Femur (tissue), 1 donor: ENCODE measurements around the gene LY6G5C.
"Not testable (repeated sequence)": the region's sequence is repeated elsewhere in the genome, so short reads cannot be mapped to it uniquely, and the experiment has no call there.

ENCODE experiments used
- DNase-seq: peaks from one replicate; pipeline ENCODE4 v3.0.0-alpha.2; 2017

Gene LY6G5C

DNA sequence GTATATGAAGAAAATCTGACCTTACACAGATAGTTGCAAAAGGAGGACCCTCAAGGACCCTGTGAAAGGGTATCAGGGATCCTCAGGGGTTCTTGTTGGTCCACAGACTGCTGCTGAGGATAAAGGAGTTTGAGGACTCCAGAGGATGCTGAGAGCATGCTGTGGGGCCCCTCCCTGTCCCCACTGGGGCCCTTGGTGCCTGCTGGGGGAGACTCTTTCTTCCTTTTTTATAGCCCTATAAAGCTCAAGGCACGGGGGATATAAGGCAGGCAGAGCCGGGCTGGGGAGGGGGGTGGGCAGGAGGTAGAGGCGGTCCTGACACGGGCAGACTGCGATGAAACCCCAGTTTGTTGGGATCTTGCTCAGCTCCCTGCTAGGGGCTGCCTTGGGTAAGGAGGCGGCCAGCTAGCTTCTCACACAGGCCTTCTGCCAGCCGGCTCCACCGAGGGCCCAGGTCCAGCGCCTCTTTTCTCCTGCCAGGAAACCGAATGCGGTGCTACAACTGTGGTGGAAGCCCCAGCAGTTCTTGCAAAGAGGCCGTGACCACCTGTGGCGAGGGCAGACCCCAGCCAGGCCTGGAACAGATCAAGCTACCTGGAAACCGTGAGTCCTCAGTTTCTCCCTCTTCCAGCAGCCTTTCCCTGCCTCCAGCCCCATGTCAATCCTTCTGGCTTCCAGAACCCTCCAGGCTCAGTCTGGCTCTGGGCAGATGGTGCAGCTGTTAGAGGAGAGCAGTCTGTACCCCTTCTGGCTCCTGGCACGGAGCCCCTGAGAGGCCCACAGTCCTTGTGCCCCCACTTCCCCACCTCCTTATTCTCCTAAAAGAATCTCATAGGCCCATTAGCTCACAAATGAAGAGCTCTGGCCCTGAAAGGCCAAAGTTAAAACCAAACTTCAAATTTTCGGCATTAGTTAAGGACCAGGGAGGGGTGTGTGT, 34.4 kb upstream of the LY6G5C start, which contains the start of gene LY6G6D:
TSS of gene LY6G6D (plus strand) at position 327 of the 937 bp plus-strand sequence. CDS start at position 335, 8 bp downstream.
- peak; percentile 50 for DNase-seq

DNA sequence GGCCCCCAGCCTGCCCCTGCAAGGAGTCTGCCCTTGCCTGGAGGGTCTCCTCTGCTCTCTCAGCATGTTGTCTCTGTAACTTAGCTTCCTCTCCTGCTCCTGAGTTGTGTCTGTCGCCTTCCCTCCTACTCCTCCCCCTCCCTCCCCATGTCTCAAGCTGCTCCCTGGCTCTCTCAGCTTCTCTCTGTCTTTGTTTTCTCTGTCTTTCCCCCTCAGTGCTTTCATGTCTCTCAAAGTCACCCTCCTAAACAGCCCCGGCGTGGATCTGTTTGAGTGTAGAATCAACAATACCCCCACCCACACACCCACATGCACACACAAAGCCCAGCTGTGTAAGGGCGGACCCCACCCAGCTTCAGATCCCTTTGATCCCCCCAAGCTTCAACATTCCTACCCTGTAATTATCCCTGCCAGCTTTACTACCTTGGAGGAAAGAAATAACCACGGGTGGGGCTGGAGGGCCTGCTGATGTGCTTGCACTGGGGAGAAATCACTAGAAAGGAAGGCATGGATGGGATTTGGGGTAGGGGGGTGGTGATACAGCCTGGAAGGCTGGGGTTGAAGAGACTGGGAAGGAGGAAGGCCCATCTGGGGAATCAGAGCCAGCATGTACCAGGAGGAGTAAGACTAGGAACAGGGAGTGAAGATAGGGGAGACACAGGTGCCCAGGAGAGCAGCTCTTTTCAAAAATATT, 33.3 kb upstream of the LY6G5C start:
- DNase-seq: no peak

DNA sequence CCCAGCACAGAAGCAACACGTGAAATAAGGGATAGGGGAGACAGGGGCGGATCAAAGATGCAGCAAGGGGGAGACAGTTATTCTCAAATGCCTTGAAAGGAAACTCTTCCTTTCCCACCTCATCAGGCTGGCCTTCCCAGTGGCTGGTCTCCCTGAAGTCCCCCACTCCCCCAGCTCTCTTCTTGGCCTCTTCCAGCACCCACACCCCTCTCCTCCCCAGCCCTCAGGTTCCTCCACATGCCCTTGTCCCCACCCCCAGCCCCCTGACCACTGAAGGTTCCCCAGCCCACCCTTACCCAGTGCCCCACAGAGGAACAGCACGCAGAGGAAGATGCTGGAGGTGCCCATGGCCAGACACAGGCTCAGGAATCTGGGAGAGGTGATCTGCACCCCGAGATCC, 32.6 kb upstream of the LY6G5C start:
- no peak for DNase-seq

DNA sequence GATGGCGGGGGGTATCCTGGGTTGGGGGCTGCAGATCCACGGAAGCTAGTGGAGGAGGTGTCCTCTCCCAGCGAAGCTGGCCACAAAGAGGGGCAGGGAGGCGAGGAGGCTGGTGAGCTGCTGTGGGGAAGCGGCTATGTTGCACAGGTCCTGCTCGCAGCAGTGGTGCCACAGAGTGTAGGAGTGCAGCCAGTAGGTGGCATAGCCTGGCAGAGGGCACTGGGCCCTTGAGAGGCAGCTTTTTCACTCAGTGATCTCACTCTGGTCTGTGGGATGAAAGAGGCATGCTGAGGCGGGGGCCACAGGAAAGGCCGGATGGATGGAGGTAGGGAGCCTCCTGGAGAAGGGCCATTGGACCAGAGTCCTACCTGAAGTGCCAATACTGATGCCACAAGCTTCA, 31.4 kb upstream of the LY6G5C start:
- DNase-seq: no peak

DNA sequence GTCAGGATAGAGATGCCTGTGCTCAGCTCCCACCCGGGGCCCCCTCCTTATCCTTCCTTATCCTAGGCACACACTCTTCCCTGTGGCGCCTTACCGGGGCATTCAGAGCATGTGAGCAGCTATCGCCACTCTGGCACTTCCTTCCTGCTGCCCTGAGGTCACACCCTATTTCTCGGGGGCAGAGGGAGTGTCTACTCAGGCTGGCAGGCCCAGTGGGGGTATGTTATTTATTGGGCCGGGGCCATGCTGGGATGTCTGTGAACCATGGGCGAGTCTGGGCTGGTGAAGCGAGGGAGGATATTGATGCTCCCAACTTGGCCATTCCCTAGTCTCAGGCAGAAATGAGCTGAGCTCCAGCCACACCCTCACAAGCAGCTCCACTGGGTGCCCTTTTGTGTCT, 30.4 kb upstream of the LY6G5C start:
- DNase-seq: no peak

DNA sequence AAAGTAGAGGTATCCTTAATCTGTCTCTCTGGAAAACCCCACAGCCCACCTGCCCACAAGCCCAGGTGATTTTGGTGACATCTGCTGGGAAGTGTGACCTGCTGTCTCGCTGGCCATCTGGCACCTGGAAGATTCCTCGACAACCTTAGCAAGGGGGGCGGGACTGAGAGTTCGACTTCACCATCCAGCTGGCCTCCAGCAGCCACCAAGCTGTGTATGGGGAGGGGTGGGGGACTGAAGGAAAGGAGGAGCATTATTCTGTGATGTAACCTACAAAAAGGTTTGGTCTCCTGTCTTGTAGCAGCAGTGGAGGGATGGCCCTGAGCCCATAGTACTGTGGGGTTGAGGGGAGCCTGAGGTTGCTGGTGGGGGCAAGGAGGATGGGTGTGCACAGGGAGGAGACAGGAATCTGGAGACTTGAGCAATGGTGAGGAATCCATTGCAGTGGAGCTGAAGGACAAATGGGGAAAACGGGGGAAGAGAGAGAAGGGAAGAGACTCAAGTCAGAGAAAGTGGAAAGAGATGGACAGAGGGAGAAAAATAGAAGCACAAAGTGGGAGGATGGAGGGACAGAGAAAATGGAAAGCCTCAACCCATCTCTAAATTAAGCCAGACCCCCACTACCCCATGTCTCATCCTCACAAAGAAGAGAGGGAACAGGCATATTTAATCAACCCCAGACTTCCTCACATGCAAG, 29.8 kb upstream of the LY6G5C start:
- DNase-seq: no peak

DNA sequence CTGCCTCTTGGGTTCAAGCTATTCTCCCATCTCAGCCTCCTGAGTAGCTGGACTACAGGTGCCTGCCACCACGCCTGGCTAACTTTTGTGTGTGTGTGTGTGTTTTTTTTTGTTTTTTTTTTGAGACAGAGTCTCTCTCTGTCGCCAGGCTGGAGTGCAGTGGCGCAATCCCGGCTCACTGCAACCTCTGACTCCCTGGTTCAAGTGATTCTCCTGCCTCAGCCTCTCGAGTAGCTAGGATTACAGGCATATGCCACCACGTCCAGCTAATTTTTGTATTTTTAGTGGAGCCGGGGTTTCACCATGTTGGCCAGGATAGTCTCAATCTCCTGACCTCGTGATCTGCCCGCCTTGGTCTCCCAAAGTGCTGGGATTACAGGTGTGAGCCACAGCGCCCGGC, 28.3 kb upstream of the LY6G5C start:
- DNase-seq: not testable (repeated sequence)

DNA sequence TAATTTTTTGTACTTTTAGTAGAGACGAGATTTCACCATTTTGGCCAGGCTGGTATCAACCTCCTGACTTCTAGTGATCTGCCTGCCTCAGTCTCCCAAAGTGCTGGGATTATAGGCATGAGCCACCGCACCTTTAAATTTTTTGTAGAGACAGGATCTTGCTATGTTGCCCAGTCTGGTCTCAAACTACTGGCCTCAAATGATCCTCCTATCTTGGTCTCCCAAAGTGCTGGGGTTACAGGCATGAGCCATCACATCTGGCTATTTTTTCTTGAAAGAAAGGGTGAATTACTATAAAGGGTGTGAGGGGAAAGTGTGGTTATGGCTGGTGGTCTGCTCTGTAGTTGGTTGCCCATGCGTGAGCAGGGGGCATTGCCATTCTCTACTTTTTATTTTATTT, 27.4 kb upstream of the LY6G5C start:
- DNase-seq: no peak

DNA sequence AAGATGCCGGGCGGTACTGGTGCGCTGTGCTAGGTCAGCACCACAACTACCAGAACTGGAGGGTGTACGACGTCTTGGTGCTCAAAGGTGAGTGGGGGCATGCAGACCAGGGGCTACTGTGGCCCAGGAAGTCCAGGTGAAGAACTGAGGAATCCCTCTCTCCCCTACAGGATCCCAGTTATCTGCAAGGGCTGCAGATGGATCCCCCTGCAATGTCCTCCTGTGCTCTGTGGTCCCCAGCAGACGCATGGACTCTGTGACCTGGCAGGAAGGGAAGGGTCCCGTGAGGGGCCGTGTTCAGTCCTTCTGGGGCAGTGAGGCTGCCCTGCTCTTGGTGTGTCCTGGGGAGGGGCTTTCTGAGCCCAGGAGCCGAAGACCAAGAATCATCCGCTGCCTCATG, 26.8 kb upstream of the LY6G5C start:
- DNase-seq: no peak

DNA sequence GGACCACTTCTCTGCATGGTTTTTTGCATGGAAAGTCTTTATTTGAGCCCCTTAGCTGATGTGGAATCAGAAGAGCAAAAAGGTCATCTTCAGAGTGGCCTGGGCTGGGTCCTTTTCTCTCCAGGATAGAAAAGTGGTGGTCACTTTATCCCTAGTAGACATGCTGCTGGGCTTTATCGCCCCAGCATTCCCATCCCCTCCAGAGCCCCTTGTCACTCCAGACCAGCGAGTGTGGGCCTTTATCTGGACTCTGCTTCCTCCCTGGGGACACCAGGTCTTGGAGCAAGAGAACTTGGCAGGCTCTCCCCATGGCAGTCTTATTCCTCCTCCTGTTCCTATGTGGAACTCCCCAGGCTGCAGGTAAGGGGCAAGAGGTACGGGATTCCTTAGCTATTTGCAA, 25.7 kb upstream of the LY6G5C start, which contains the start of gene LY6G6F:
TSS of gene LY6G6F (plus strand) at position 268 of the 400 bp plus-strand sequence. CDS start at position 309, 41 bp downstream.
- no peak for DNase-seq

DNA sequence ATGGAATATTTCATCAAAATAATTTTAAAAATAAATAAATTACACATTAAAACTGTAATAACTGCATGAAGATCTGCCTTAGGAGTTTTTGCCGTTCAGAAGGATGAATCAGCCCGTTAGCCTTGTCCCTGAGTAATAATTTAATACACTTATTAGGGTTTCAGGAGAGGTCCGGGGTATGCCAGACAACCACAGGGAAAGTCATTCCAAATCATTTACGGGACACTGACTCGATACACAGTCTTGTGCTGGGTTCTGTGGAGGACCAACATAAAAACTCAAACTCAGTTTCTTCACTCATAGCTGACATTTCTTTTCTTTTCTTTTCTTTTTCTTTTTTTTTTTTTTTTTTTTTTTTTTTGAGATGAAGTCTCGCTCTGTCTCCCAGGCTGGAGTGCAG, 25.1 kb upstream of the LY6G5C start:
- no peak for DNase-seq

DNA sequence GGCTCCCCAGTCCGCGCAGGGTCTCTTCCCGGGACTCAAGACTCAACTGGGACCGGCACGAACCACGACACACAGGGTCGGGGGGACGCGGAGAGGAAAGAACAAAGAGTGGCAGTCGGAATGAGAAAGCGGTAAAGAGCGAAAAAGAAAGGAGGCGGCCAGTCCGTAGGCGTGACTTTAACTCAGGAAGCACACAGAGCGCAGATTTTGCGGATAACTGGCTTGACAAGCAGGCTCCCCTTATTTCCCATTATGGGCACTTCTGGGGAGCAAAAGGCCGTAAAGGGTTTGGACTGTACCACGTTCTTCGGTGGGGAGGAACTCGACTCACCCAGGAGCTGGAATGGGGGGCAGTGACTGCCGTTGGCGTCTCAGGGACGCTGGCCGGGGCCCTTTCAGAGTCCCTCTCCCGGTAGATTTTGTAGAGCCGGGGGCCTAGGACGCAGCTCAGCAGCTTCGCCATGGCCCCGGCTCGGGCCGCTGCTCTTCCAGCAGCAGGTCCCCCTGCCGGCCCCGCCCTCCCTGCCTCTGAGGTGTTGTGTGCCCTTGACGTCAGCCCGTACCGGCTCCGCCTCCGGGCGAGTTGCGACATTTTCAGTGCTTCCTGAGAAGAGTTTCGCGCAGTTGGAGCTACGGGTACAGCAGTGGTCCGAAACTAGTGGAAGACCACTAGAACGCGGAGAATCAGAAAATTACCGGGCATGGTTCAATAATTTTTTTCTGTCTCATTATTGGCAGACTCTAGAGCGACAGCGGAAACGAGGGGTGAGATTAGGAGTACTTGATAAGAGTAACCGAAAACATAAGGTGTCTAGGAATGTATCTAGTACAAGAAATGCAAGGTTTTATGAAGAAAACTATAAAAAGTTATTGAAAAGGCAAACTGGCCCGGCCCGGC, 22.2 kb upstream of the LY6G5C start, which contains the start of gene ABHD16A:
TSS of gene ABHD16A (minus strand) at position 506 of the 898 bp plus-strand sequence. CDS start at position 463, 43 bp downstream.
- DNase-seq: peak; percentile 99

DNA sequence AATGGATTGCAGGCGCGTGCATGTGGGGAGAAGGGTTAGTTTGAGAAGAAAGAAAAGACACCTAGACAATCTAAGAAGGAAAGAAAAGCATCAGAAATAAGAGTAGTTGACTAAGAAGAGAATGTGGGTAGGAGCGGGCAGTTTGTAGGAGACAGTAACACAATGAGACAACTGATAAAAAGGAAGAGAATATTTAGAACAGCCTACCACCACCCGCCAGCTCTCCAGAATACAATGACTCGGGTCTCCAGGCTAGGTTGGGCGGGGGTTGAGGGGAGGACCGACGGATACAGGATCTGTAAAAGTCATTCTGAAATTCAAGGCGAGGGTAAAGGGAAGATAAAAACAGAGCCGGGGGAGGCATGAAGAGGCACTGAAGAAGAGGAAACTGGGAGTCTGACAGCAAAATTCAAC, 21.5 kb upstream of the LY6G5C start:
- DNase-seq: no peak

DNA sequence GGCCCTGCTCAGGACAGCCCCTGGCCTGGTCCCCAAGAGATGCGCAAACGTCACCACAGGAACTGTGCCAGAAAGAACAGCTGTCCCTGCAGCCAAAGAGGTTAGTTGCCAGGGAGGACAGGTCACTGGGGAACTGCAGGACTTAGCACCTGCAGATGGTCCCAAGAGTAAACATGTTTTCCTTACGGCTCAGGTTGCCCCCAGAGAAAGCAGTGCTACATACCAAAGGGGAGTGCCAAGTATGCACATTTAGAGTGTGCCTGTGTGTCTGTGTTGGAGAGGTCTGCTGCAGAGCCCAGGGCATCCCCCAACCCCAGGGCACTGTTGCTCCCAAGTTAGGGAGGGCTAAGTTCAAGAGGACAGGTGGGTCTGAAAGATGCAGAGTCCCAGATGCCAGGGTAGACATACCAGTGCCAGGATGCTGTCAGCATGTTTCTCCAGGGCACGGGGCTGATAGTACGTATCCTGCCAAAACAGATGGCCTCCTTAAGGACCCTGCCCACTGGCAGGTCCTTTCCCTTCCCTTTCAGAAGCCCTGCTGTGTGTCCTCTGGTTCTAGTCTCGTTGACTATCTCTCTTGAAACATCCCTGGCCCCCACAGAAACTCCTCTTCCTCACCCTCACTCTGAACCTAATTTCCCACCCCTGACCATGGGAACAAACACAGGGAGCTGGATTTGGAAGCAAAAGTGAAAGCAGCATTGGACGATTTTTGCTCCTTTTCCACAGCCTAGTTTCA, 21.0 kb upstream of the LY6G5C start:
- peak; percentile 72 for DNase-seq

DNA sequence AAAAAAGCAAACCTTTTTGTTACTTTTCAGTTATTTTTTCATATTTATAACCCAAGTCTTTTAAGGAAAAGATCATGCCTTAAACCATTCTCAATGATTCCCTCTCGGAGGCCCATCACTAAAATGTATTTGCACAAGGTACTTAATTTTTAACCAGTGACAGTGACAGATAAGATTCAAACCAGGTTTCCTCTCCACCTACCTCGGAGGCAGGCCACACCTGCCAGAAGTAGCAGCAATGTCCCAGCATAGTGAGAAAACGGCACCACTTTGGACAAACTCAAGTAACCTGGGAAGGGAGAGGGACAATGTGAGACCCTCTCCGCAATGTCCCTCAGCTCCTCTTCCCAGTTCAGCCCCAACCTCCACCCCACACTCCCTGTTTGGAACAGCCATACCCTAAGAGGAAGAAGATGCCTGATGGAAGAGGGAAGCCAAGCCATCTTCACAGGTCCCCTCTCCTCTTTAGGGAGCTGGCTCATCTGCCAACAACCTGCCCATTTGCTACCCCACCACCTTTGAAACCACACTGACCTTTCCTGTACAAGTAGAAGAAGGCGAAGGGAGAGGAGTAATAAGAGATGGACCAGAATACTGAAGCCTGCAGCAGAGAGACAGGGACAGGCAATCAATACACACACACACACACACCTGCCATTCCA, 20.0 kb upstream of the LY6G5C start:
- no peak for DNase-seq

DNA sequence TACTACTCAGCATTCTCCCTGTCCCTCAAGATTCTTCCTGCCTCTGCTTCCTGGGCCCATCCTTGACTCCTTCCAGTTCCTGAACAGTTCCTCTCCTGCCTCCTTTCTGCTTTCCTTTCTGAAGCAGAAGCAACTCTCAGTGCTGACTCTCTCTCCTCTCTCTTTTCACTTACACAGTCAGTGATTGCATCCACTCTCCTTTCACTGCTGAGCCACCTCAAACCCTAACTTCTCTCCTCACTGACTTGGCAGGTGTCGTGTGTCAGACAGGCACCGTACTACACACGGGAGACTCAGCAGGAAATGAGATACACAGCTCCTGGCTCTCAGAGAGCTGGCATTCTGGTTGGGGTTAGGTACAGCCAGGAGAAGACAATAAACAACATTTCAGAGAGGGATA, 16.7 kb upstream of the LY6G5C start:
- no peak for DNase-seq

DNA sequence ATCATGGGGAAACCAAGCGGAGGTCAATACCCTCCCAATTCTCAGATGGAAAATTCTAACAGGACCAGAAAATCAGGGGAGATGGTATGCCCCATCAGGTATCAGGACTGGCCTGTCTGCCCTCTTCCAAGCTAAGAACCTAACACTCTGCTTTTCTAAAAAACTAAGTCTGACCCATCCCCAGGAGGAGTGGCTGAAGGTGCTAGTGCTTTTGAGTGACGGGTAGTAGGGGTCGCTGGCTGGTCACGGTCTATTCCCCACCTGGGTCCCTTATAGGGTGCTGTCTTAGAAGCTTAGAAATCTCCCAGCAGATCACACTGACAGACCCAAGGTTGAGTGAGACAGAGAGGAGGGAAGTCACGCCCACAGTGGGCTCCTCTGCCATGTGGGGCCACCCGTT, 12.7 kb upstream of the LY6G5C start:
- no peak for DNase-seq

DNA sequence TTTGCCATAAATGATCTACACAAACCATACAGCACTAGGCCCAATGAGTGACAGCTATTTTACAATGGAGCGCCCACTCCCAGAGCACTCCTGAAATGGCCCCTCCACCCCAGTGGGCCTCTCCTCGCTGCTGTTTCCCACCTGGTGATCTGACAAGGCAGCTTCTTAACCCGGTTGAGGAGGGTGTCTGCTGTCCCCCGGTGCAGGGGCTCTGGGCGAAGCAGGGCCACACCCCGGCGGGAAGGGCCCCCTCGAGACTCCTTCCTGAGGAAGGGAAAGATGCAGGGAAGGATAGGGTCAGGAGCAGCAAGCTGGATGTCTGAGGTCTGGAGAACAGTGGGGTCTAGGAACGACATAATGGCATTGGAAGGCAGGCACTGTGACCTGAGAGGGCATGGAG, 12.0 kb upstream of the LY6G5C start:
- no peak for DNase-seq

DNA sequence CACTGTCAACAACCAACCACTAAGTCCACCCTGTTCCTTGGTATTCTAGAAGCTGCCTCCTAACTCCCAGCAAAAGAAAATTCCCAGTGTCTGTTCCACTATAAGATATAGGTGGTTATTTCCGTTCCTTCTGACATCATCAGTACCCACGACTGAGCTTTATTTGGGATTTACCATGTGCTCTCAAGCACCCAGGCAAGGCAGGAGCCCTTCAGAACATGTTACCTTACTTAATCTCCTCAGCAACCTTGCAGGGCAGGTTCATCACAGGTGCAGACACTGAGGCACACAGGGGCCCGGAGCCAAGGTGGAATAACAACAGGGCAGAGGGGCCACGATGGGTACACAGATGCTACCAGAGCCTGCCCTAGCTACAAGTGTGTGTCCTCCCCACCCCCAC, 11.5 kb upstream of the LY6G5C start:
- no peak for DNase-seq

DNA sequence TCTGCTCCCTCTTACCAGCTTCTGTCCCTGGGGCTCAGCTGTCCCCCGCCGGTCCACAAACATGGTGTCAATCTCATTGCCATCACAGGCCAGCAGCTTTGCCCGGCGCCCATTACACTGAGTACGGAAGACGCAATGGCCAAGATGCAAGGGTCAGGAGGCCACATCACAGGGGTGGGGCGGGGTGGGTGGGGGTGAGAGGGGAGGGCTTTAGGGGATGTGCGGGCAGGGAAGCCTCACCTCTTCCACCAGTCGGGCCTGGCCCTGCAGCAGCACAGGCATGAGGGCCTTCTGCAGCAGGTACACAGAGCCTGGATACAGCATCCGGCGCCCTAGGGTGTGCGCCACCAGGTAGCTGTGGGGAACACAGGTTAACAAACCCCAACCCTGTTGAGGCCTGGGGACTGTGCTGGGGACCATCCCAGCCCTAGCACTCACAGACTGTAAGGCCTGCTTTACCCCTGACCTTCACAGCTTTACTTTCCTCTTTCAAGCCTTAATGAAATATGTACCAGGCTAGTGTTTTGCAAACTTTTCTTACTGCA, 10.8 kb upstream of the LY6G5C start:
- DNase-seq: no peak

DNA sequence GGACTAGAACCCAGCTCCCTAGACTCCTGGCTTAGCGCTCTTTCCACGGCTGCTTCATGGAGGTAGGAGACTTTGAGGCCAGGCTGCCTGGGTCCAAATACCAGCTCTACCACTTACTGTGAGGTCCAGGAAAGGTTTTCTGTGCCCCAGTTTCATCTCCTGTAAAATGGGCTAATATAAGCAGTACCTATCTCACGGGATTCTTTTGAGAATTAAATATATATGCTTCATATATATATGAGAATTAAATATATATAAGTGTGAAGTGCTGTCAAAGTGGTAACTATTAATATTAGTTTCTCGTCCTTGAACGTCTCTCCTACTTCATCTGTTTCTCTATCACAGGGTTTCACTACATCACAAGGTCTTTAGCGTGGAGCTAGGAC, 10.2 kb upstream of the LY6G5C start:
- no peak for DNase-seq
